ENCODE data around the gene GJD3.
A peak's percentile ranks its signal among the peaks of the same experiment; 100 is the strongest.
"Not testable (repeated sequence)": the region's sequence is repeated elsewhere in the genome, so short reads cannot be mapped to it uniquely, and the experiment has no call there.

Gene GJD3

GRCh38 chr17:40364121-40364861, at the start of gene GJD3:
TSS of gene GJD3 (minus strand) at chr17:40364737. CDS start at chr17:40363815, 922 bp downstream.
- Histone ChIP-seq H3K4me3 (peak within 1 kb of the TSS; percentile 33), H3K36me3 (replicated peaks) (no peaks in the 10 kb centered on the region), H3K27me3 (ENCODE audit: low read depth) (no peaks in the 10 kb centered on the region), H3K9me3 (no peaks in the 10 kb centered on the region), H3K4me1 (no peaks in the 10 kb centered on the region)
- no peak for DNase-seq (ENCODE audit: low spot score in 2 of 2)
- in situ Hi-C loops (cut with MboI; ENCODE audit: low sequenced_read_pairs): loop anchor here (5.0 kb wide), 1 partner anchor 168 kb away; no protein-coding TSS in a partner anchor

DNA sequence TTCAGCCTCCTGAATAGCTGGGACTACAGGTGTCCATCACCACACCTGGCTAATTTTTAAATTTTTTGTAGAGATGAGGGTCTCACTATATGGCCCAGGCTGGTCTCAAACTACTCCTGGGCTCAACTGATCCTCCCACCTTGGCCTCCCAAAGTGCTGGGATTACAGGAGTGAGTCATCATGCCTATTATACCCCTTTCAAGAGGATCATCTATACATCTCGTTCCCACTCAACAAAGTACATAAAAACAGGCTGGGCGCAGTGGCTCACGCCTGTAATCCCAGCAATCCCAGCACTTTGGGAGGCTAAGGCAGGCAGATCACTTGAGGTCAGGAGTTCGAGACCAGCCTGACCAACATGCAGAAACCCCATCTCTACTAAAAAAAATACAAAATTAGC, 49.8 kb upstream of the GJD3 start:
- Histone ChIP-seq H3K36me3 (replicated peaks) (peaks cover 76% of the 10 kb centered on the region), H3K4me1 (peaks cover 15% of the 10 kb centered on the region)
- in situ Hi-C loops (cut with MboI; ENCODE audit: low sequenced_read_pairs); H3K27me3 ChIP-seq (ENCODE audit: low read depth); H3K4me3 ChIP-seq; H3K9me3 ChIP-seq; DNase-seq (ENCODE audit: low spot score in 2 of 2): not testable (repeated sequence)

DNA sequence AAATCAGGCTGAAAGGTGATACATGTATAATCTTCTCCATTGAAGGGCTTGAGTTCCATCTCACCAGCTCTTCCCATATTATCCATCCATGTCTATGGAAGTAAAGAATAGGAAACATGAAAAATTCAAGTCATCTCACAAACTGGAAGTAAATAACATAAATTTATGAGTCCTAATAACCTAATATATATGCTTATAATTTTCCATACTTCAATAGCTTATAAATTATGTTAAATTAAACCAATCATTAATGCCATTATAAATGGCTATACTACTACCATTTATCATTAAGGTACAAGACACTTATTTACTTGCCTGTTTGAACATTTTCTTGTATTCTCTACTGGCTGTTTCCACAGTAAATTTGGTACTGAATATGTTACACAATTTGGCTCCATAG, 48.3 kb upstream of the GJD3 start:
- peaks cover 11% of the 10 kb centered on the region for H3K4me1 ChIP-seq
- H3K27me3 ChIP-seq (ENCODE audit: low read depth): no peaks in the 10 kb centered on the region
- in situ Hi-C loops (cut with MboI; ENCODE audit: low sequenced_read_pairs): no loop called here
- peaks cover 87% of the 10 kb centered on the region for H3K36me3 ChIP-seq (replicated peaks)
- no peak for DNase-seq (ENCODE audit: low spot score in 2 of 2)
- H3K9me3 ChIP-seq: no peaks in the 10 kb centered on the region
- H3K4me3 ChIP-seq: no peak overlapping the region

DNA sequence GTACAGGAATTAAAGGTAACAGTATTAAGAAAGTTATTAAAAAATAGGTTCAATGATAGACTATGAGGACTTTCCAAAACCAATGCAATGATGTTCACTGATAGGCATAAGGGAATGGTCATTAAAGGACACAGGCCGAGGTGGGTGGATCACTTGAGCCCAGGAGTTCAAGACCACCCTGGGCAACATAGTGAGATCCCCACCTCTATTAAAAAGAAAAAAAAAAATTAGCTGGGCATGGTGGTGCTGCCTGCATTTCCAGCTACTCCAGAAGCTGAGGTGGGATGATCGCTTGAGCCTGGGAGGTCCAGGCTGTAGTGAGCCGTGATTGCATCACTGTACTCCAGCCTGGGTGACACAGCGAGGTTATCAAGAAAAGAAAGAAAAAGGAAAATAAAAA, 47.3 kb upstream of the GJD3 start:
- Histone ChIP-seq H3K27me3 (ENCODE audit: low read depth) (no peaks in the 10 kb centered on the region), H3K9me3 (no peaks in the 10 kb centered on the region), H3K36me3 (replicated peaks) (peaks cover 96% of the 10 kb centered on the region), H3K4me1 (peaks cover 11% of the 10 kb centered on the region), H3K4me3 (no peak overlapping the region)
- DNase-seq (ENCODE audit: low spot score in 2 of 2): no peak
- in situ Hi-C loops (cut with MboI; ENCODE audit: low sequenced_read_pairs): no loop called here

GRCh38 chr17:40410082-40410481, 45.5 kb upstream of the GJD3 start:
- Histone ChIP-seq H3K27me3 (ENCODE audit: low read depth) (no peaks in the 10 kb centered on the region), H3K4me3 (no peak overlapping the region), H3K36me3 (replicated peaks) (peaks cover 97% of the 10 kb centered on the region), H3K9me3 (no peaks in the 10 kb centered on the region), H3K4me1 (peaks cover 3% of the 10 kb centered on the region; the same call in 1 of the 2 replicates)
- in situ Hi-C loops (cut with MboI; ENCODE audit: low sequenced_read_pairs): no loop called here
- no peak for DNase-seq (ENCODE audit: low spot score in 2 of 2)

GRCh38 chr17:40409540-40409939, 45.0 kb upstream of the GJD3 start:
- H3K4me3 ChIP-seq; H3K9me3 ChIP-seq; H3K4me1 ChIP-seq; in situ Hi-C loops (cut with MboI; ENCODE audit: low sequenced_read_pairs); H3K27me3 ChIP-seq (ENCODE audit: low read depth); DNase-seq (ENCODE audit: low spot score in 2 of 2): not testable (repeated sequence)
- peaks cover 97% of the 10 kb centered on the region for H3K36me3 ChIP-seq (replicated peaks)

DNA sequence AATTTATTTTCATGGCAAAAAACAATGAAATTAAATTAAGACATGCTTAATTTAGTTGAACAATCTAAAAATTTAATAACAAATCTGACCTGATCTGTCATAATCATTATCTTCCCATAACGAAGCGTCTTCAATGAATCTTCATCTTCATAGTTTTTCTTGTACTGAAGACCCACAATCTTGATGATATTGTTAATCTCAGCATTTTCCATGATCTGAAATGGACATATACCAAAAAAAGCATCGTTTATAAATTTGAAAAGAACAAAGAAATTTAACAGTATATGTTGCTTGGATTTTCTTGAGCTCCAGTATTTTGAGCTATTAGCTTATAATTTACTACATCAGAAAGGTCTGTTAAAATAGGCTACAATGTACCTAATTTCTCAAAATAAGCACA, 42.9 kb upstream of the GJD3 start:
- Histone ChIP-seq H3K4me1 (peaks cover 3% of the 10 kb centered on the region; the same call in 1 of the 2 replicates), H3K36me3 (replicated peaks) (peaks cover 97% of the 10 kb centered on the region), H3K9me3 (no peaks in the 10 kb centered on the region), H3K27me3 (ENCODE audit: low read depth) (no peaks in the 10 kb centered on the region), H3K4me3 (no peak overlapping the region)
- in situ Hi-C loops (cut with MboI; ENCODE audit: low sequenced_read_pairs): no loop called here
- no peak for DNase-seq (ENCODE audit: low spot score in 2 of 2)

DNA sequence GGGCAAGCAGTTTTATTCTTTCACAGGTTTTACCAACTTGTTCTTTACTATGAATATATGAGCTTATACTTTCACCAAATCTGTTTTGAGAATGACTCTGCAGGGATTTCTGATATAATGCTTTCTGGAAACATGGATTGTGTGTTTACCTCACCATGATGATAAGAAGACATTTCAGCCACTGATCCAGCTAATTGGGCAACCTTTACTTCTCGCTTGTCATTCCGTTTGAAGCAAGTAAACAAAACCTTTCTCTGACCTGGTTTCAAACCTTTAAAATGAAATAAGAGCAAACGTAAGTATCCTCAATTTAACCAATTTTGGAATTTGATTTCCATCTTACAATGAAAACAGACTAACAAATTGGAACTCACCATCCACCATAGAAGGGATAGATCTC, 39.5 kb upstream of the GJD3 start:
- Histone ChIP-seq H3K4me3 (no peak overlapping the region), H3K27me3 (ENCODE audit: low read depth) (no peaks in the 10 kb centered on the region), H3K4me1 (no peaks in the 10 kb centered on the region), H3K9me3 (no peaks in the 10 kb centered on the region), H3K36me3 (replicated peaks) (peaks cover 99% of the 10 kb centered on the region)
- in situ Hi-C loops (cut with MboI; ENCODE audit: low sequenced_read_pairs): no loop called here
- DNase-seq (ENCODE audit: low spot score in 2 of 2): no peak

- no peak for DNase-seq (ENCODE audit: low spot score in 2 of 2)
- H3K27me3 ChIP-seq (ENCODE audit: low read depth): no peaks in the 10 kb centered on the region
- in situ Hi-C loops (cut with MboI; ENCODE audit: low sequenced_read_pairs): no loop called here
- H3K4me1 ChIP-seq: no peaks in the 10 kb centered on the region
- H3K36me3 ChIP-seq (replicated peaks): peaks cover 100% of the 10 kb centered on the region
- H3K9me3 ChIP-seq: no peaks in the 10 kb centered on the region
- H3K4me3 ChIP-seq: no peak overlapping the region
Measured at GRCh38 chr17:40402668-40403067, 38.1 kb upstream of the GJD3 start.

DNA sequence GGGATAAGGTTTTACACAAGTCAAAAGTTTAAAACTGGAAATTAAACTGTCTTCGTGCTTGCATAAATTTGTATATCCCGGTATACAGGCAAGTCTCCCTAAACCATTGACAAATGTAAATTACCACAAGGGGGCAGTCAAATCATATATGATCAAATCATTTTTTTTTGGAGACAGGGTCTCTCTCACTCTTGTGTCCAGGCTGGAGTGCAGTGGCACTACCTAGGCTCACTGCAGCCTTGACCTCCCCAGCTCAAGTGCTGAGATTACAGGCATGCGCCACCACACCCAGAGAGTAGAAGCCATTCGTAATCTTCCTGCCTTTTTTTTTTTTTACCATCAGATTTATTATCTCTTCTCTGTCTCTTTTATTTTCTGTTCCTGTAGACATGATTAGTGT, 34.6 kb upstream of the GJD3 start:
- peaks cover 100% of the 10 kb centered on the region for H3K36me3 ChIP-seq (replicated peaks)
- DNase-seq (ENCODE audit: low spot score in 2 of 2): peak in 1 of 2 experiments; percentile 32
- H3K4me1 ChIP-seq: no peaks in the 10 kb centered on the region
- in situ Hi-C loops (cut with MboI; ENCODE audit: low sequenced_read_pairs): loop anchor here (25.0 kb wide), 1 partner anchor 1488 kb away; no protein-coding TSS in a partner anchor
- H3K9me3 ChIP-seq: no peaks in the 10 kb centered on the region
- H3K4me3 ChIP-seq: no peak overlapping the region
- H3K27me3 ChIP-seq (ENCODE audit: low read depth): no peaks in the 10 kb centered on the region

GRCh38 chr17:40386555-40386954, 22.0 kb upstream of the GJD3 start:
- in situ Hi-C loops (cut with MboI; ENCODE audit: low sequenced_read_pairs): loop anchor here (25.0 kb wide), 1 partner anchor 1501 kb away; no protein-coding TSS in a partner anchor
- not testable (repeated sequence) for H3K4me1 ChIP-seq; H3K9me3 ChIP-seq; DNase-seq (ENCODE audit: low spot score in 2 of 2); H3K4me3 ChIP-seq; H3K27me3 ChIP-seq (ENCODE audit: low read depth)
- peaks cover 46% of the 10 kb centered on the region for H3K36me3 ChIP-seq (replicated peaks)

DNA sequence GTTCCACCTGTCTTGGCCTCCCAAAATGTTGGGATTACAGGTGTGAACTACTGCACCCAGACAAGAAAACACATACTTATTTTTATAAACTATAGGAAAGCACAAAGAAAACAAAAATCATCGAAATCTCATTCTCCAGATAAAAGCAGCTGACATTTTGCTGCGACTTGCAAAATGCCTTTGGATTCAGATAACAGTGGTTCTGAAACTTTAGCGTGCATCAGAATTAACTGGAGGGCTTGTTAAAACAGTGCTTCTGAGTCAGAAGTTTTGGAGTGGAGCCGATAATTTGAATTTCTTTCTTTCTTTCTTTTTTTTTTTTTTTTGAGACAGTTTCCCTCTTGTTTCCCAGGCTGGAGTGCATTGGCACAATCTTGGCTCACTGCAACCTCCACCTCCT, 17.7 kb upstream of the GJD3 start:
- in situ Hi-C loops (cut with MboI; ENCODE audit: low sequenced_read_pairs): loop anchor here (25.0 kb wide), 1 partner anchor 1505 kb away; no protein-coding TSS in a partner anchor
- no peaks in the 10 kb centered on the region for H3K27me3 ChIP-seq (ENCODE audit: low read depth)
- no peak overlapping the region for H3K4me3 ChIP-seq
- peaks cover 5% of the 10 kb centered on the region; the same call in 1 of the 2 replicates for H3K36me3 ChIP-seq (replicated peaks)
- DNase-seq (ENCODE audit: low spot score in 2 of 2): no peak
- H3K4me1 ChIP-seq: no peaks in the 10 kb centered on the region
- no peaks in the 10 kb centered on the region for H3K9me3 ChIP-seq

GRCh38 chr17:40378966-40379365, 14.4 kb upstream of the GJD3 start:
- in situ Hi-C loops (cut with MboI; ENCODE audit: low sequenced_read_pairs): loop anchor here (25.0 kb wide), 1 partner anchor 1508 kb away; no protein-coding TSS in a partner anchor
- Histone ChIP-seq H3K4me1 (no peaks in the 10 kb centered on the region), H3K36me3 (replicated peaks) (no peaks in the 10 kb centered on the region; the same call in 1 of the 2 replicates), H3K27me3 (ENCODE audit: low read depth) (no peaks in the 10 kb centered on the region), H3K4me3 (no peak overlapping the region), H3K9me3 (no peaks in the 10 kb centered on the region)
- DNase-seq (ENCODE audit: low spot score in 2 of 2): no peak

GRCh38 chr17:40377832-40378231, 13.3 kb upstream of the GJD3 start:
- no peak for DNase-seq (ENCODE audit: low spot score in 2 of 2)
- H3K4me1 ChIP-seq: no peaks in the 10 kb centered on the region
- no peaks in the 10 kb centered on the region for H3K9me3 ChIP-seq
- in situ Hi-C loops (cut with MboI; ENCODE audit: low sequenced_read_pairs): loop anchor here (25.0 kb wide), 1 partner anchor 1509 kb away; no protein-coding TSS in a partner anchor
- no peaks in the 10 kb centered on the region for H3K27me3 ChIP-seq (ENCODE audit: low read depth)
- no peak overlapping the region for H3K4me3 ChIP-seq
- H3K36me3 ChIP-seq (replicated peaks): no peaks in the 10 kb centered on the region

All from HAP-1 (cell line).